Measurements from ENCODE around the gene CCDC134. TPM values are rescaled to one million over a fixed set of nuclear protein-coding genes. Genes with fewer than 3 reads are reported as not detected.

CCDC134 gene
- total RNA-seq (2021; ENCODE audit: unreplicated experiment) (16.7 TPM), Bru-seq, nascent RNA (percentile 56 among the genes with signal in this experiment), BruChase-seq, experiment 1, labeled RNA remaining after a 2-hour chase (percentile 63 among the genes with signal in this experiment), BruChase-seq, experiment 2, labeled RNA remaining after a 6-hour chase (percentile 65 among the genes with signal in this experiment)
- polyA plus RNA-seq (2012; ENCODE audit: insufficient read length): 5.7 TPM
- long read RNA-seq, partial matches to known transcripts: 0 of 5 reads
- long read RNA-seq, other reads (novel, unspliced or antisense): 4 of 5 reads

DNA sequence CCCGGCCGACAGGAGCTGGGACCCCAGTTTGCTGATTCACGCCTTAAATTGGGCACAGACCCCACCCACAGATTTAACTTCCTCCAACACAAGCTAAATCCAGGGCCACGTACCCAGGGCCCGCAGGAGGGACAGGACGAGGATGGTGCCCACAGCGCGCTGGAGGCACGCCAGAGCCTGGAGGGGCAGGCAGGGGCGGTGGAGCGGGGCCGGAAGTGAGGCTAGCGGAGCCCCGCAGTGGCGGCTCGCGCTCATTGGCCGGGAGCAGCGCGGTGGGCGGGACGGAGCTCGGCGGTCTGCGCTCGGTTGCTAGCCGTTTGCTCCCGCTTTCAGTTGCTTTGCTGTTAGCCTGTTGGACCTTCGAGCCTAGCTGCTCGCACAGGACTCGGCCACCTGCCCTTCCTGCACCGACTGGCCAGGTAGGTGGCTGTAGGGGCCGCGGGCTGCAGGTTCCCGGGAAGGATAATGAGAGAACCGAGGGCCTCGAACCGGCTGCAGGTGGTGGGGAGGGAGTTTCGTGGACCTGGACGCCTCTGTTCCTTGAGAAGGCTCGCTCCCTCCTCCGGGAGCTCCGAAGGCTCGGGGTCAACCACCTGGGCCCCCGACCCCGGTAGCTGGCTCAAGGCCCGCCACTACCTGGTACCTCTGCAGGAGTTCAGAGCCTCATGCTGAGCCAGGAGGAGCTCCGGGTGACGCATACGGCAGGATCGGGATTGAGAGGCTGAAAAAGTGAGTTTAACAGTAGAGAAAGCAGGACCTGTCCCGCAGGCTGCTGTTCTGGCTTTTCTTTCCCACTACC lies at the start of gene CCDC134:
Gene CCDC134 (plus strand): TSS at position 332 of the 799 bp plus-strand sequence. CDS start 8,212 bp downstream, outside the sequence.
- in situ Hi-C loops (cut with HindIII; ENCODE audit: low pct_unique_long_range_greater_than_20kb, low sequenced_read_pairs) (no loop called here), intact Hi-C loops (cut with micrococcal nuclease; ENCODE audit: unreplicated experiment) (no loop called here)
- TF ChIP-seq TCF7L2 (IDR thresholded peaks at IDR 0.05; ENCODE audit: low read depth, low read length) (no peak), SIN3A (IDR thresholded peaks at IDR 0.05; ENCODE audit: borderline replicate concordance, insufficient read depth, low read depth, low read length) (peak; percentile 85; the same call in 1 of the 2 replicates), POLR2AphosphoS5 (IDR thresholded peaks at IDR 0.05; ENCODE audit: low read depth, low read length) (peak; percentile 79)
- TF ChIP-seq, protein P1, sequence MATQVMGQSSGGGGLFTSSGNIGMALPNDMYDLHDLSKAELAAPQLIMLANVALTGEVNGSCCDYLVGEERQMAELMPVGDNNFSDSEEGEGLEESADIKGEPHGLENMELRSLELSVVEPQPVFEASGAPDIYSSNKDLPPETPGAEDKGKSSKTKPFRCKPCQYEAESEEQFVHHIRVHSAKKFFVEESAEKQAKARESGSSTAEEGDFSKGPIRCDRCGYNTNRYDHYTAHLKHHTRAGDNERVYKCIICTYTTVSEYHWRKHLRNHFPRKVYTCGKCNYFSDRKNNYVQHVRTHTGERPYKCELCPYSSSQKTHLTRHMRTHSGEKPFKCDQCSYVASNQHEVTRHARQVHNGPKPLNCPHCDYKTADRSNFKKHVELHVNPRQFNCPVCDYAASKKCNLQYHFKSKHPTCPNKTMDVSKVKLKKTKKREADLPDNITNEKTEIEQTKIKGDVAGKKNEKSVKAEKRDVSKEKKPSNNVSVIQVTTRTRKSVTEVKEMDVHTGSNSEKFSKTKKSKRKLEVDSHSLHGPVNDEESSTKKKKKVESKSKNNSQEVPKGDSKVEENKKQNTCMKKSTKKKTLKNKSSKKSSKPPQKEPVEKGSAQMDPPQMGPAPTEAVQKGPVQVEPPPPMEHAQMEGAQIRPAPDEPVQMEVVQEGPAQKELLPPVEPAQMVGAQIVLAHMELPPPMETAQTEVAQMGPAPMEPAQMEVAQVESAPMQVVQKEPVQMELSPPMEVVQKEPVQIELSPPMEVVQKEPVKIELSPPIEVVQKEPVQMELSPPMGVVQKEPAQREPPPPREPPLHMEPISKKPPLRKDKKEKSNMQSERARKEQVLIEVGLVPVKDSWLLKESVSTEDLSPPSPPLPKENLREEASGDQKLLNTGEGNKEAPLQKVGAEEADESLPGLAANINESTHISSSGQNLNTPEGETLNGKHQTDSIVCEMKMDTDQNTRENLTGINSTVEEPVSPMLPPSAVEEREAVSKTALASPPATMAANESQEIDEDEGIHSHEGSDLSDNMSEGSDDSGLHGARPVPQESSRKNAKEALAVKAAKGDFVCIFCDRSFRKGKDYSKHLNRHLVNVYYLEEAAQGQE (IDR thresholded peaks at IDR 0.05; ENCODE audit: insufficient read depth in 1 of 2, low read depth in 2 of 2, low read length in 1 of 2): 0 out of 4 replicates have a peak, but pooled peaks of 1 of the 2 experiments have one; percentile 9
- TF ChIP-seq, protein P2, sequence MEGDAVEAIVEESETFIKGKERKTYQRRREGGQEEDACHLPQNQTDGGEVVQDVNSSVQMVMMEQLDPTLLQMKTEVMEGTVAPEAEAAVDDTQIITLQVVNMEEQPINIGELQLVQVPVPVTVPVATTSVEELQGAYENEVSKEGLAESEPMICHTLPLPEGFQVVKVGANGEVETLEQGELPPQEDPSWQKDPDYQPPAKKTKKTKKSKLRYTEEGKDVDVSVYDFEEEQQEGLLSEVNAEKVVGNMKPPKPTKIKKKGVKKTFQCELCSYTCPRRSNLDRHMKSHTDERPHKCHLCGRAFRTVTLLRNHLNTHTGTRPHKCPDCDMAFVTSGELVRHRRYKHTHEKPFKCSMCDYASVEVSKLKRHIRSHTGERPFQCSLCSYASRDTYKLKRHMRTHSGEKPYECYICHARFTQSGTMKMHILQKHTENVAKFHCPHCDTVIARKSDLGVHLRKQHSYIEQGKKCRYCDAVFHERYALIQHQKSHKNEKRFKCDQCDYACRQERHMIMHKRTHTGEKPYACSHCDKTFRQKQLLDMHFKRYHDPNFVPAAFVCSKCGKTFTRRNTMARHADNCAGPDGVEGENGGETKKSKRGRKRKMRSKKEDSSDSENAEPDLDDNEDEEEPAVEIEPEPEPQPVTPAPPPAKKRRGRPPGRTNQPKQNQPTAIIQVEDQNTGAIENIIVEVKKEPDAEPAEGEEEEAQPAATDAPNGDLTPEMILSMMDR (IDR thresholded peaks at IDR 0.05): no peak
- H3K4me1 ChIP-seq (ENCODE audit: control insufficient read depth, insufficient read depth, low read length): peaks cover 14% of the 10 kb centered on the region
- no peaks in the 10 kb centered on the region for H3K9me3 ChIP-seq (ENCODE audit: control insufficient read depth, insufficient read depth, low read depth, low read length)
- TSS peak; percentile 77 for BruUV-seq (replicated peaks)
- H3K27ac ChIP-seq (ENCODE audit: low read length): peak within 1 kb of the TSS; percentile 90
- H3K36me3 ChIP-seq (ENCODE audit: control insufficient read depth, insufficient read depth, low read length): no peaks in the 10 kb centered on the region; the same call in 1 of the 2 replicates
- ChIA-PET CTCF (interaction anchor here (1.2 to 1.3 kb wide), 3 partner anchors 10 to 103 kb away, joined by 3 to 6 read pairs (median 4); no protein-coding TSS in a partner anchor), POLR2A (interaction anchor here (0.5 to 1.2 kb wide), 2 partner anchors 54 to 147 kb away, joined by 3 to 4 read pairs; no protein-coding TSS in a partner anchor)
- H3K4me3 ChIP-seq (ENCODE audit: low read depth in 2 of 2, low read length in 2 of 2): peak within 1 kb of the TSS; percentile 73 to 79
- ATAC-seq (peak; percentile 99), DNase-seq (ENCODE audit: low read depth, low spot score) (no peak)
- H3K27me3 ChIP-seq (ENCODE audit: control insufficient read depth, insufficient read depth, low read length): no peaks in the 10 kb centered on the region

DNA sequence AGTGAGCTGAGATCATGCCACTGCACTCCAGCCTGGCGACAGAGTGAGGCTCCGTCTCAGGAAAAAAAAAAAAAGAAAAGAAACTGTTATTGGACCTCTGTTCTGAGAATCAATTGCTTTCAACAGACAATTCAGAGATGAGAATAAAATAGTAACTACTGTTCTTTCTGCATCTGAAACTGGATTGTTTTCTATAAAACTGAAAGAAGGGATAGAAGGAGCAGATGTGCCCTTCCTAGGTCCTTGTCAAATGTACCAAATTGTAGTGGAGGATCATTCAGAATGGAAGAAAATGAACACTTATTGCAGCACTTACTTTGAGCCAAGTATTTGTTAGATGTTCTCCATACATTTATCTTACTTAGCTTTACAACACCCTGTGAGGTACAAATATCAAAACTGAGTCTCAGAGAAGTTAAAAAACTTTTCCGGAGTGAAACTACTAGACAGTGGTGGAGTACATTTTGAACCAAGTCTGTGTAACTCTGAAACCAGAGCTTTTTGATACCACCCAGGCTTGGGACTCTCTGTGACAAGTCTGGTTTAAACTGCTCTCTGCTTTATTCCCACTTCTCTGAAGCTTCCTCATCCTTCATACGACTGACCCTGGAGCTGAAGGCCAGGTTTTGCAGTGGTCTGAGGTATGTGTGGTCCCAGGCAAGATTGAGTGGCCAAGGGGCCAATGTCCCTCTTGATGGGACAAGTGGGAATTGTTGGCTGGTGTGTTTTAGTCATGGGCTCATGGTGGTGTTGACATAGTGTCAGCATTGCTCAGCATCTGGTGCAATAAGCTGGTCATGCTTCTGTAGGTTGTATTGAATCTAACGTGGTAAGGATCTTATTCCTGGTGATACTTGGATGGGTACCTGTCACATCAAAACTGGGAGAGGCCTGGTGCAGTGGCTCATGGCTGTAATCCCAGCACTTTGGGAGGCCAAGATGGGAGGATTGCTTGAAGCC lies 48.2 kb upstream of the CCDC134 start:
- CTCF ChIA-PET: no interaction called here
- intact Hi-C loops (cut with micrococcal nuclease; ENCODE audit: unreplicated experiment) (no loop called here), in situ Hi-C loops (cut with HindIII; ENCODE audit: low pct_unique_long_range_greater_than_20kb, low sequenced_read_pairs) (no loop called here)
- Histone ChIP-seq H3K4me1 (ENCODE audit: control insufficient read depth, insufficient read depth, low read length) (no peaks in the 10 kb centered on the region), H3K27me3 (ENCODE audit: control insufficient read depth, insufficient read depth, low read length) (no peaks in the 10 kb centered on the region), H3K4me3 (ENCODE audit: low read depth in 2 of 2, low read length in 2 of 2) (no peak overlapping the region), H3K9me3 (ENCODE audit: control insufficient read depth, insufficient read depth, low read depth, low read length) (no peaks in the 10 kb centered on the region), H3K27ac (ENCODE audit: low read length) (no peak overlapping the region), H3K36me3 (ENCODE audit: control insufficient read depth, insufficient read depth, low read length) (no peaks in the 10 kb centered on the region)
- POLR2A ChIA-PET: interaction anchor here (0.5 kb wide), 1 partner anchor 64 kb away, joined by 3 read pairs; the partner anchor contains the start of gene SNU13
- DNase-seq (ENCODE audit: low read depth, low spot score) (no peak), ATAC-seq (no peak)
- TF ChIP-seq, protein P1 (IDR thresholded peaks at IDR 0.05; ENCODE audit: insufficient read depth in 1 of 2, low read depth in 2 of 2, low read length in 1 of 2): no peak
- BruUV-seq (replicated peaks): no TSS peak
